MM.1S (cell line): ENCODE data around the gene KIF20B.

Experiments
- CTCF ChIP-seq: fragments of 300-600 bp; sonication (generic); IDR thresholded peaks from 2 replicates; pipeline ENCODE4 v1.5.1; 2016; ENCODE audit warnings: antibody characterized with exemption, low read length, mixed read lengths
- EZH2 ChIP-seq: fragments of 300-600 bp; sonication (generic); optimal IDR thresholded peaks from 2 replicates; pipeline ENCODE3; 2017; ENCODE audit warnings: low read depth, mild to moderate bottlenecking, antibody characterized with exemption, low read length, mixed read lengths
- EZH2phosphoT487 ChIP-seq: fragments of 300-600 bp; sonication (generic); IDR thresholded peaks from 2 replicates; pipeline ENCODE4 v1.6.1; 2018; ENCODE audit warnings: antibody characterized with exemption, low read length

- TF ChIP-seq CTCF = no peak
- TF ChIP-seq EZH2 = no peak
- no peak for TF ChIP-seq EZH2phosphoT487
These were observed 4.6 kb downstream of the KIF20B start for GRCh38 chr10:89706011-89706410.
